HL-60 (cell line): ENCODE data around the gene NANOS2.

Experiments
- CTCF ChIP-seq: IDR thresholded peaks from one replicate; pipeline ENCODE4 v1.5.1; 2011; ENCODE audit warnings: low read length, control low read depth, inconsistent platforms; ENCODE audit not compliant: insufficient read depth
- POLR2AphosphoS5 ChIP-seq: IDR thresholded peaks from 2 replicates; pipeline ENCODE4 v1.6.1; 2012; ENCODE audit warnings: low read depth
- REST ChIP-seq: IDR thresholded peaks from 2 replicates; pipeline ENCODE4 v1.6.1; 2012; ENCODE audit warnings: low read depth; ENCODE audit not compliant: insufficient replicate concordance

GRCh38 chr19:45863335-45863839 lies 51.2 kb downstream of the NANOS2 start:
- TF ChIP-seq REST (no peak), POLR2AphosphoS5 (no peak), CTCF (no peak)
